Urothelium cell line (cell line): ENCODE data around the gene NTSR1.

Experiments
- DNase-seq: peaks from one replicate; pipeline ENCODE4 v3.0.0; 2011; ENCODE audit warnings: low spot score, mixed read lengths
- FAIRE-seq: peaks from 2 replicates; lab custom pipeline; 2011; peaks lifted over from hg19 to GRCh38; lab: Jason Lieb, UNC

The NTSR1 gene

DNA sequence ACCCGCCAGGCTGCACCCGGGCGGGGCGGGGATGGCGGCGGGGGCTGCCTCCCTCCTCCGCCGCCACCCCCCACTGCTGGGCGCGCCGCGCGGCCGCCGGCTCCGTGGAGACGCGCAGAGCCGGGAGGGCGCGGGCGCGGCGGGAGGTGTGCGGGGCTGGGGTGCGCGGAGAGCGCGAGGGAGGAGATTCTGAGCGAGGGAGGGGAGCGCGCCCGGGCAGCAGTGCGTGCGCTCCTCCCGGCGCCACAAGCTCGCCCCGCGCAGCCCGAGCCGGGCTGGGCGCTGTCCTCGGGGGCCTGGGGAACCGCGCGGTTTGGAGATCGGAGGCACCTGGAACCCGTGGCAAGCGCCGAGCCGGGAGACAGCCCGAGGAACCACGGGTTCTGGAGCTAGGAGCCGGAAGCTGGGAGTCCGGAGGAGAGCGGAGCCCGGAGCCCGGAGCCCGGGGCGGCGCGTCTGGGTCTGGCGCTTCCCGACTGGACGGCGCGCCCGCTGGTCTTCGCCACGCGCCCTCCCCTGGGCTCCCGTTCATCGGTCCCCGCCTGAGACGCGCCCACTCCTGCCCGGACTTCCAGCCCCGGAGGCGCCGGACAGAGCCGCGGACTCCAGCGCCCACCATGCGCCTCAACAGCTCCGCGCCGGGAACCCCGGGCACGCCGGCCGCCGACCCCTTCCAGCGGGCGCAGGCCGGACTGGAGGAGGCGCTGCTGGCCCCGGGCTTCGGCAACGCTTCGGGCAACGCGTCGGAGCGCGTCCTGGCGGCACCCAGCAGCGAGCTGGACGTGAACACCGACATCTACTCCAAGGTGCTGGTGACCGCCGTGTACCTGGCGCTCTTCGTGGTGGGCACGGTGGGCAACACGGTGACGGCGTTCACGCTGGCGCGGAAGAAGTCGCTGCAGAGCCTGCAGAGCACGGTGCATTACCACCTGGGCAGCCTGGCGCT lies at the start of gene NTSR1:
NTSR1 (plus strand) TSS at position 246 of the 946 bp plus-strand sequence; CDS start at position 618, 372 bp downstream.
- DNase-seq (no peak), FAIRE-seq (no peak)

GRCh38 chr20:62659488-62660239 lies 49.0 kb upstream of the NTSR1 start:
- DNase-seq (no peak), FAIRE-seq (no peak)

DNA sequence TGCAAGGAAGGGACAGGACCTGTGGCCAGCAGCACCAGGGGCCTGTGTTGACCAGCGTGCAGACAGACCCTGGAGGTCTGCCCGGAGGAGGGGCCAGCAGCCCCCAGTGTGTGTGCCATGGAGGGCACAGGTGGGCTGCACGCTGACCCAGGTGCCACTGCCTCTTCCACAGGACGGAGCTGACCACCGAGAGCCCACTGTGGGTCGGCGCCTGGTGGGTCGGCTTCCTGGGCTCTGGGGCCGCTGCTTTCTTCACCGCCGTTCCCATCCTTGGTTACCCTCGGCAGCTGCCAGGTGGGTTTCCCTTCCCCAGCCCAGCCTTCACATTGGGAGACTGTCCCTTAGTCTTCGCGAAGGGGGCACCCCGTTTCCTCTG lies 48.4 kb upstream of the NTSR1 start:
- no peak for FAIRE-seq
- DNase-seq: no peak

GRCh38 chr20:62660768-62661167 lies 47.9 kb upstream of the NTSR1 start:
- DNase-seq (no peak), FAIRE-seq (no peak)

- DNase-seq: no peak
- FAIRE-seq: no peak
Observed at GRCh38 chr20:62661647-62662046, 47.0 kb upstream of the NTSR1 start.

- no peak for FAIRE-seq
- DNase-seq: no peak
Observed at GRCh38 chr20:62662422-62662821, 46.2 kb upstream of the NTSR1 start.

DNA sequence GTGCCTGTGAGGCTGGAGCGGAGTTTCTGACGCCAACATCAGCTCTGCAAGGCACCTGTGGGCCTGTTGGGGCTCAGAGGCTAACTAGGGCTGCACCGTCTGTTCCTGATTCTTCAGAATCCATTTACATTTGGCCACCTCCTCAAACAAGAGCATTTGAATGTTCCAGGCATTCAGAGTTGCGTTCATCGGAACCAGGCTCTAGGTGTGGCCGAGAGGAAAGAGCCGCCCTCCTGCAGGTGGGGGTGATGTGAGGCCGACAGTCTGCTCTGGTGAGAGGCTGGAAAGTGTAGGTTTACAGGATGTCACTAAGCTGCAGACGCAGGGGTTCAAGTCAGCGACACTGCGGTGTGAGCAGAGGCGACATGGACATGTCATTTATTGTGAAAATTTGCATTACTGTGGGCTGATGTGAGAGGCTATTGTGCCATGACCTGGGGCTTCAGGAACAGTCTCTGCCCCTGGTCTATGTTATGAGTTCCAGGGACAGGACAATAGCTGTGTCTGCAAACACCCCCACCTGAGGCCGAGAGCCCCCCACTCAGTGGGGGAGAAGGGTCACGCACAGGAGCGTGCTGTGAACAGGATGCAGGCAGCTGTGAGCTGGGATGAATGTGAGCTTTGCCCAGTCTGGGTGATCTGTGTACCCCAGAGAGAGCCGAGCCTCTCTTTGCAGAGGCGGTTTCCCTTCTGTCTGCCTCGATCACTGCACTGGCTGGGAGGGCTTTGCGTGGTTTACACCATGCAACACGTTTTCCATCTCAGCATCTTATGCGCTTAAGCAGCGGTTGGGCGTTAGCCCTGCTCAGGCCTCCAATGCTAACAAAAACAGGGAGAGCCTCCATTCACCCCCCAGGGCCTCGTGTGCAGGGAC lies 45.3 kb upstream of the NTSR1 start:
- DNase-seq (no peak), FAIRE-seq (no peak)

GRCh38 chr20:62664019-62664971 lies 44.3 kb upstream of the NTSR1 start:
- DNase-seq: no peak
- FAIRE-seq: peak; percentile 30

- DNase-seq (no peak), FAIRE-seq (no peak)
Observed at GRCh38 chr20:62665153-62665754, 43.4 kb upstream of the NTSR1 start.

DNA sequence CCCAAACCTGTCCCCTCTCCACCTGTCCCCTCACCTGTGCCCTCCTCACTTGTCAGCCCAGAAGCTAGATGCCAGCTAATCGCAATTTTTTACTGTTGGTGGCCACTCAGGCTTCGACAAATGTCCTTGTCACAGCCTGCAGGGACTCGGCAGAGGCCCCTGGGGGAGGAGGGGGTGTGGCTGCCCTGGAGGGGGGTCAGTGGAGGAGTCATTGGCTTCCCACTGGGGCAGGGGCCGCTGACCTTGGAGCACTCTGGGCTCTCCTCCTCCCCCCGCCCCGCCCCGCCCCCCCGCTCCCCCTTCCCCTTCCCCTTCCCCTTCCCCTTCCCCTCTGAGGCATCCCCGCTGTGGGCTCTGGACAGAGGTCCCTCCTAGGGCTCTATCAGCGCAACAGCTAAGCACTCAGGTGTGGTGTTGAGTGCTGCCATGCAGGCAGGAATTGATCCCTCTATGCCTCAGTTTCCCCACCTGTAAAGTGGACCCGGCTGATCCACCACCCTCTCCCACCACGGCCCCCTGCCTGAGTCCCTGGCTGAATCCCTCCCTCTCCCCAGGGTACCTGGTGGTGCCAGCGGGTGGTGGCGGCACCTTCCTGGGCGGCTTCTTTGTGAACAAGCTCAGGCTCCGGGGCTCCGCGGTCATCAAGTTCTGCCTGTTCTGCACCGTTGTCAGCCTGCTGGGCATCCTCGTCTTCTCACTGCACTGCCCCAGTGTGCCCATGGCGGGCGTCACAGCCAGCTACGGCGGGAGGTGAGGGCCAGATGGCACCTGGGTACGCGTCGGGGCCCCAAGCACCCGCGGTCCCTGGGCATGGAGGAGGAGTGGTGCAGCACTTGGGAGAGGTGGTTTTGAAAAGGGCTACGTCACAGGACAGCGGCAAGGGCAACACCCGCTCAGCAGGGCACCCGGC lies 42.6 kb upstream of the NTSR1 start:
- no peak for FAIRE-seq
- DNase-seq: no peak

GRCh38 chr20:62666736-62667529 lies 41.7 kb upstream of the NTSR1 start:
- FAIRE-seq (no peak), DNase-seq (peak; percentile 53)

DNA sequence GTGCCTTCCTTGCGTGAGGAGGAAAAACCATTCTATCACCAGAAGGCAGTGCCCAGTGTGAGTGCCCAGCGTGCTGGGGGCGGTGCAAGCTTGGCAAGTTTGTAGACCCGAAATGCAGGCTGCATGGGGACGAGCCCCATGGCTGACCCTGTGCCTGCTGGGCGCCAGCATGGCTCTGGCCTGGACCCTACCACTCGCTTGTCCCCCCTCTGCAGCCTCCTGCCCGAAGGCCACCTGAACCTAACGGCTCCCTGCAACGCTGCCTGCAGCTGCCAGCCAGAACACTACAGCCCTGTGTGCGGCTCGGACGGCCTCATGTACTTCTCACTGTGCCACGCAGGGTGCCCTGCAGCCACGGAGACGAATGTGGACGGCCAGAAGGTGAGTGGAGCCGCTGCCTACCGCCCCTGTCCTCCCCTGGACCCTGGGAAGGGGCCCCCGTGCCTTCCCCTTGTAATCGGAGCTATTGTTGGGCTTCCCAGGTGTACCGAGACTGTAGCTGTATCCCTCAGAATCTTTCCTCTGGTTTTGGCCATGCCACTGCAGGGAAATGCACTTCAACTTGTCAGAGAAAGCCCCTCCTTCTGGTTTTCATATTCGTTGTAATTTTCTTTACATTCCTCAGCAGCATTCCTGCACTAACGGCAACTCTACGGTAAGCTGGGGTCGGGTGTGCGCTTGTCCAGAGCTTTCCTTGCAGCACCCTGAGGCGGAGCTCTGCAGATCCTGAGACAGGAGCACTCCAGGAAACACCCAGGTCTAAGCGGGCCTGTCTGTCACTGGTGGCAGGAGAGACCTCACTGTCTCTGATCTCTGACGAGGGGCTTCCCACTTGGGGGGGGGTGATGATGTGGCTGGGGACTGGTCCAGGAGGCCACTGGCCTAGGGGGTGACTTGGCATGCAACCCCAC lies 40.9 kb upstream of the NTSR1 start:
- DNase-seq: no peak
- FAIRE-seq: no peak

- peak; percentile 93 for DNase-seq
- FAIRE-seq: peak; percentile 91
Observed at GRCh38 chr20:62668441-62669027, 40.1 kb upstream of the NTSR1 start.

- DNase-seq (no peak), FAIRE-seq (no peak)
Observed at GRCh38 chr20:62669249-62669648, 39.4 kb upstream of the NTSR1 start.

- DNase-seq (no peak), FAIRE-seq (no peak)
Observed at GRCh38 chr20:62670156-62670555, 38.5 kb upstream of the NTSR1 start.

DNA sequence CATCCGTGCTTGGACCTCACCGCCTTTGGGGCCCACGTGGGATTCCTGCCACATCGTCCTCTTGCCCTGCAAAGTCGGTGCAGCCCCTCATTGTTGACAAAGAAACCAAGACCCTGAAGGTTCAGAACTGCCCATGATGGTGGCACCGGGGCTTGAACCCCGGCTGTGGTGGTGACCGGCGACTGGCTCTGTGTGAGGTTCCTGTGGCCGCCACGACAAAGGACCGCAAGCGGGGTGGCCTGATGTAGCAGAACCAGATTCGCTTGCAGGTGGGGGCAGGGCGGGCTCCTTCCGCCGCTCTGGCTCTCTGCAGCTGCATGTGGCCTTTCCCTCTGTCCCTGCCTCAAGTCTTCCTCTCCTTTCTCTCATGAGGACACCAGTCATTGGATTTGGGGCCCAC lies 37.6 kb upstream of the NTSR1 start:
- no peak for FAIRE-seq
- no peak for DNase-seq
